ENCODE results near the gene LY6G6F. TPM values are rescaled to one million over a fixed set of nuclear protein-coding genes. Genes with fewer than 3 reads are reported as not detected.
A peak's percentile ranks its signal among the peaks of the same experiment; 100 is the strongest.

LY6G6F gene
- total RNA-seq, 1 donor from 2014 or later: 0.97 TPM

DNA sequence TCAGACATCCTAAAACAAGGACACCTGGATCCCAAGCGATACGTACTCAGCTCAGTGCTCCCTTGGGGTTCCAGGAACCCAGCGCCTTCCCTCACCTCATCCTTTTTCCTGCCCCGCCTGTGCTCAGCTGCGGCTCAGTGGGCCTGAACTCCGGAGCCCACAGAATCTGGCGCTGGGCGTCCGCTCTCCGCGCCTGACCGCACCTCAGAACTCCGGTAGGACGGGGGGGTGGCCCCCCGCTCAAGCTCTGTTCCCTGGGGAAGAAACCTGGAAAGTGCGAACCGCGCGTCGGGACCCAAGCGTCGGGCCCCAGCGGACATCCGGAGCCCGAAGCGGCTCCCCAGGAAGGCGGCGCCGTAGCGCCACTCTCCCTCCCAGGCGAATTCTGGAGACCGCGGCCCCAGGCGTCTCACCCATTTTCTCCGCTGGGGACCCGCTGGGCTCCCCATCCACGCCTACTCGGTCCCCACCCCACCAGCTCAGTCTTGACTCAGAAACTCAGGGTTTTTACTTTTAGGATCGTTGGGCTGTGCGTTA lies 25.5 kb upstream of the LY6G6F start:
- intact Hi-C loops (cut with DNase I): no loop called here
- H3K27me3 ChIP-seq (ENCODE audit: low read depth): no peaks in the 10 kb centered on the region
- no peaks in the 10 kb centered on the region for H3K9me3 ChIP-seq
- H3K4me3 ChIP-seq: peak overlapping the region; percentile 64
- TF ChIP-seq, protein P1, sequence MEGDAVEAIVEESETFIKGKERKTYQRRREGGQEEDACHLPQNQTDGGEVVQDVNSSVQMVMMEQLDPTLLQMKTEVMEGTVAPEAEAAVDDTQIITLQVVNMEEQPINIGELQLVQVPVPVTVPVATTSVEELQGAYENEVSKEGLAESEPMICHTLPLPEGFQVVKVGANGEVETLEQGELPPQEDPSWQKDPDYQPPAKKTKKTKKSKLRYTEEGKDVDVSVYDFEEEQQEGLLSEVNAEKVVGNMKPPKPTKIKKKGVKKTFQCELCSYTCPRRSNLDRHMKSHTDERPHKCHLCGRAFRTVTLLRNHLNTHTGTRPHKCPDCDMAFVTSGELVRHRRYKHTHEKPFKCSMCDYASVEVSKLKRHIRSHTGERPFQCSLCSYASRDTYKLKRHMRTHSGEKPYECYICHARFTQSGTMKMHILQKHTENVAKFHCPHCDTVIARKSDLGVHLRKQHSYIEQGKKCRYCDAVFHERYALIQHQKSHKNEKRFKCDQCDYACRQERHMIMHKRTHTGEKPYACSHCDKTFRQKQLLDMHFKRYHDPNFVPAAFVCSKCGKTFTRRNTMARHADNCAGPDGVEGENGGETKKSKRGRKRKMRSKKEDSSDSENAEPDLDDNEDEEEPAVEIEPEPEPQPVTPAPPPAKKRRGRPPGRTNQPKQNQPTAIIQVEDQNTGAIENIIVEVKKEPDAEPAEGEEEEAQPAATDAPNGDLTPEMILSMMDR (IDR thresholded peaks at IDR 0.05): no peak
- peaks cover 17% of the 10 kb centered on the region for H3K36me3 ChIP-seq
- H3K4me1 ChIP-seq: peaks cover 33% of the 10 kb centered on the region
- H3K27ac ChIP-seq: peak overlapping the region; percentile 85
- peak; percentile 63 for DNase-seq
- ATAC-seq: peak; percentile 51 to 67

DNA sequence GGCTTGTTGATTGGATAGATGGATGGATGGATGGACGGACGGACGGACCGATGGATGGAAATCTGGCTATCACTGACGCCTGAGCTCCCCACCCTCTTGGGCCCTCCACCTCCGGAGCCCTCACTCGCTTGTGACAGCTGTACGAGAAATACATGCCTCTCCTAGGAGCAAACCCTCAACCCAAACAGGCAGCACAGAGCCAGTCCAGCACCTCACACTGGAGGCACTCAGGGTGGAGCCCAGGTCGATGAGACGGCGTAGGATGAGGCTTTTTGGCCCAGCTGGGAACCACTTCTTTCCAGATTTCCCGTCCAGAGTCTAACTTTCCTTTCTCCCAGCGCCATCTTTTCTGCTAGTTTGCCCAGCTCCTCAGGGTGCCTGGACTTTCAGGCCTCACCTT lies 23.1 kb upstream of the LY6G6F start:
- DNase-seq: no peak
- TF ChIP-seq, protein P1 (IDR thresholded peaks at IDR 0.05): no peak
- H3K4me1 ChIP-seq: peaks cover 33% of the 10 kb centered on the region
- no peaks in the 10 kb centered on the region for H3K27me3 ChIP-seq (ENCODE audit: low read depth)
- intact Hi-C loops (cut with DNase I): no loop called here
- no peaks in the 10 kb centered on the region for H3K9me3 ChIP-seq
- H3K36me3 ChIP-seq: peaks cover 41% of the 10 kb centered on the region
- peak overlapping the region; percentile 41 for H3K27ac ChIP-seq
- peak overlapping the region; percentile 41 for H3K4me3 ChIP-seq
- no peak for ATAC-seq

DNA sequence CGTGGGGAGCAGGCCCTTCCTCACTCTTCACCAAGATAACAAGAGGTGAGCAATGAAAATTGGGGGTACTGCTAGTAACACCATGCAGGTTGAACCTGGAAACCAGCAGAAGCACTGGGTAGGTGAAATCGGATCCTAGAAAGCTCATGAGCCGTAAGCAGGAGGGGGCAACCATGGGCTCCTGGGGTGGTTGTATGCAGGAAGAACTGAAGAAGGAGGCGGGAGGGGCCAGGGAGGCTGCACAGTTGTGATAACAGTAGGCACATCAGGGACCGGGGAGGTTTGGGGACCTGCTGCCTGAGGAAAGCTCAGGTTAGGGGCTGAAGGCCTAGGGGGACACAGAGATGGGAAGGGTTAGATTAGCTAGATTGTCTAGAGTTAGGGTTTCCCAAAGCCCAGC lies 20.2 kb upstream of the LY6G6F start:
- DNase-seq (no peak), ATAC-seq (no peak)
- Histone ChIP-seq H3K9me3 (no peaks in the 10 kb centered on the region), H3K27ac (no peak overlapping the region), H3K4me1 (peaks cover 18% of the 10 kb centered on the region), H3K36me3 (peaks cover 70% of the 10 kb centered on the region), H3K27me3 (ENCODE audit: low read depth) (no peaks in the 10 kb centered on the region), H3K4me3 (no peak overlapping the region)
- intact Hi-C loops (cut with DNase I): no loop called here
- TF ChIP-seq, protein P1 (IDR thresholded peaks at IDR 0.05): no peak

DNA sequence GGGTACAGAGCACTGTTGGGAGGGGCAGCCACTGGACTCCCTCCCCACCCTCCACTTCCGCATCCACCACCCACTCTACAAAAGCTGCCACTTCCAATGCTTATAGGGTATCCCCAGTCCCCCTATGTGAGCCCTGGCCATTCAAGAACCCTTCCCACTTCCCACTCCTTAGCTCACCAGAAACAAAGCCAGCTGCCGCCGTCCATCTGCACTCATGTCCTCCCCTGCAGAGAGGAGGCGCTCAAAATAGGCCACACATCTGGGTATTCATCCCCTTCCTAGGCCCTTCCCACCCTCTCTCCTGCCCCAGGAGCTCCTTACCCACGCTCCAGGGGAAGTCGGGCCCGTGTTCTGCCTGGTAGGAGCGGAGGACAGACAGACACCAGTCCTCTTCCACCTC lies 19.3 kb upstream of the LY6G6F start:
- Histone ChIP-seq H3K27ac (no peak overlapping the region), H3K9me3 (no peaks in the 10 kb centered on the region), H3K4me3 (no peak overlapping the region), H3K27me3 (ENCODE audit: low read depth) (no peaks in the 10 kb centered on the region), H3K36me3 (peaks cover 78% of the 10 kb centered on the region), H3K4me1 (peaks cover 10% of the 10 kb centered on the region)
- TF ChIP-seq, protein P1 (IDR thresholded peaks at IDR 0.05): no peak
- intact Hi-C loops (cut with DNase I): no loop called here
- ATAC-seq: no peak
- no peak for DNase-seq

DNA sequence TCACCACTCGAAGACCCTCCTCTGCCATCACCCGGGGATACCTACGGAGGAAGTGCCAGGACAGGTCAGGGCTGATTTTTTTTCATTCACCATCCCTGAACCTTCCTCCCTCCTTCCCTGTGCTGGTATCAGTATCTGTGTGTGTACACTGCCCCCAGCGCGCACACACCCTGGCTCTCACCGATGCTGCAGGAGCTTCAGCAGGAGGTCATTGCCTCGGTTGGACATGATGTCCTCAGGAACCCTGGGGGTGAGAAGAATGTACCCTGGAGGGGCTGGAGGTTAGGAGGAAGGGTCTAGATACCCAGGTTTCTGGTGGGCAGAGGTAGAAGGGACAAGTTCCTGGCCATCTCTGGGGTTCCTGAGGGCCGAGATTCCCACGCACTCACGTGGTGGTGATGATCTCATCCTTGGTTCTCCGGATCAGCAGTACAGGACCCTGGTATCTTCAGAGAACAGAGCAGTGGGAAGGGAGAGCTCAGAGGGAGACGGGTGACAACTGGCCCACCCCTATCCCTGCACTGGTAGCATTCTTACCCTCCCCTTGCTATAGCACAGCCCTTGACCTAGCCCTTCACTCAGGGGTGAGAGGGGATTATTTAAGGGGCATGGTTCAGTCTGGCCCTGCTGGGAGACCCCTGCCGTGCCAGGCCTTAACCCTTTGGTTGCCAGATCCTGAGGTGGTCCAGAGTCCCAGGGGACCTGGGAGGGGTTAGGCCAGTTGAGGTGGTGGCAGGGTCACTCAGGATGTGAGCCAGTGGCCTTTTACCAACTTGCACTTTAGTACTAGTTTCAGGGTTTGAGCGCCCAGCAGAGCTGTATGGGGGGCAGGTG lies 18.6 kb upstream of the LY6G6F start:
- no peak for ATAC-seq
- Histone ChIP-seq H3K27ac (no peak overlapping the region), H3K9me3 (no peaks in the 10 kb centered on the region), H3K36me3 (peaks cover 86% of the 10 kb centered on the region), H3K4me1 (peaks cover 5% of the 10 kb centered on the region), H3K27me3 (ENCODE audit: low read depth) (no peaks in the 10 kb centered on the region), H3K4me3 (no peak overlapping the region)
- no peak for DNase-seq
- intact Hi-C loops (cut with DNase I): no loop called here
- TF ChIP-seq, protein P1 (IDR thresholded peaks at IDR 0.05): no peak

Data from lower lobe of right lung (tissue), 2 donors.